Nephron (organoid): ENCODE measurements around the gene PDE4B.

Experiments used
- H3K27ac Mint-ChIP-seq, 3 experiments: 2 replicates each; pipeline ENCODE4 v1.8.0; 2020; ENCODE audit warnings: mixed read lengths in 3 of 3, mild to moderate bottlenecking in 2 of 3, moderate library complexity in 1 of 3
- H3K27me3 Mint-ChIP-seq: 2 replicates; pipeline ENCODE4 v1.8.0; 2021; ENCODE audit warnings: low read depth, mild to moderate bottlenecking, moderate library complexity, mixed read lengths
- H3K36me3 Mint-ChIP-seq: 2 replicates; pipeline ENCODE4 v1.8.0; 2020; ENCODE audit warnings: low read depth, mixed read lengths
- H3K4me1 Mint-ChIP-seq: 2 replicates; pipeline ENCODE4 v1.8.0; 2020; ENCODE audit warnings: mixed read lengths
- H3K4me3 Mint-ChIP-seq, 3 experiments: 2 replicates each; pipeline ENCODE4 v1.8.0; 2020; ENCODE audit warnings: mild to moderate bottlenecking in 3 of 3, mixed read lengths in 3 of 3, moderate library complexity in 2 of 3
- H3K9me3 Mint-ChIP-seq: 2 replicates; pipeline ENCODE4 v1.8.0; 2020; ENCODE audit warnings: mixed read lengths
- CTCF ChIP-seq, 3 experiments: fragments of 200-600 bp; sonication (generic); IDR thresholded peaks; one replicate each; pipeline ENCODE4 v1.5.0; 2021; ENCODE audit warnings: antibody characterized with exemption in 3 of 3; ENCODE audit not compliant: unreplicated experiment in 3 of 3

The PDE4B gene

GRCh38 chr1:66207484-66207883 is 414.8 kb downstream of the PDE4B start:
- H3K4me1 Mint-ChIP-seq = peaks cover 13% of the 10 kb centered on the region
- no peak for TF ChIP-seq CTCF (IDR thresholded peaks at IDR 0.05; ENCODE audit: unreplicated experiment in 3 of 3)

GRCh38 chr1:66208632-66209031 is 415.9 kb downstream of the PDE4B start:
- Mint-ChIP-seq H3K4me3 (no peak overlapping the region), H3K9me3 (peaks cover 24% of the 10 kb centered on the region), H3K4me1 (peaks cover 20% of the 10 kb centered on the region), H3K27ac (no peak overlapping the region), H3K27me3 (no peaks in the 10 kb centered on the region), H3K36me3 (no peaks in the 10 kb centered on the region)
- TF ChIP-seq CTCF (IDR thresholded peaks at IDR 0.05; ENCODE audit: unreplicated experiment in 3 of 3) = no peak

More at GRCh38 chr1:66207484-66207883, 414.8 kb downstream of the PDE4B start:
- Mint-ChIP-seq H3K4me3 (no peak overlapping the region), H3K9me3 (peaks cover 33% of the 10 kb centered on the region), H3K27ac (no peak overlapping the region), H3K27me3 (no peaks in the 10 kb centered on the region), H3K36me3 (no peaks in the 10 kb centered on the region)

GRCh38 chr1:66210635-66211244 is 418.0 kb downstream of the PDE4B start:
- Mint-ChIP-seq H3K4me3 (no peak overlapping the region), H3K36me3 (no peaks in the 10 kb centered on the region), H3K4me1 (peaks cover 25% of the 10 kb centered on the region), H3K27me3 (no peaks in the 10 kb centered on the region), H3K27ac (no peak overlapping the region), H3K9me3 (peaks cover 8% of the 10 kb centered on the region)
- TF ChIP-seq CTCF (IDR thresholded peaks at IDR 0.05; ENCODE audit: unreplicated experiment in 3 of 3) = no peak

- no peaks in the 10 kb centered on the region for H3K27me3 Mint-ChIP-seq
- H3K36me3 Mint-ChIP-seq = no peaks in the 10 kb centered on the region
- H3K4me1 Mint-ChIP-seq = peaks cover 25% of the 10 kb centered on the region
Measured at GRCh38 chr1:66211521-66211920, 418.8 kb downstream of the PDE4B start.

GRCh38 chr1:66213491-66213890 is 420.8 kb downstream of the PDE4B start:
- TF ChIP-seq CTCF (IDR thresholded peaks at IDR 0.05; ENCODE audit: unreplicated experiment in 3 of 3) = no peak
- Mint-ChIP-seq H3K4me3 (no peak overlapping the region), H3K9me3 (peaks cover 3% of the 10 kb centered on the region), H3K27me3 (no peaks in the 10 kb centered on the region), H3K36me3 (no peaks in the 10 kb centered on the region), H3K4me1 (peaks cover 18% of the 10 kb centered on the region), H3K27ac (no peak overlapping the region)

More at GRCh38 chr1:66211521-66211920, 418.8 kb downstream of the PDE4B start:
- no peak overlapping the region for H3K4me3 Mint-ChIP-seq
- peaks cover 3% of the 10 kb centered on the region for H3K9me3 Mint-ChIP-seq
- H3K27ac Mint-ChIP-seq = no peak overlapping the region
- no peak for TF ChIP-seq CTCF (IDR thresholded peaks at IDR 0.05; ENCODE audit: unreplicated experiment in 3 of 3)

GRCh38 chr1:66214901-66215300 is 422.2 kb downstream of the PDE4B start:
- no peak for TF ChIP-seq CTCF (IDR thresholded peaks at IDR 0.05; ENCODE audit: unreplicated experiment in 3 of 3)
- Mint-ChIP-seq H3K27ac (no peak overlapping the region), H3K9me3 (peaks cover 3% of the 10 kb centered on the region), H3K27me3 (no peaks in the 10 kb centered on the region), H3K36me3 (no peaks in the 10 kb centered on the region), H3K4me3 (no peak overlapping the region), H3K4me1 (peaks cover 18% of the 10 kb centered on the region)
